ENCODE results near the gene PARVG.

PARVG gene

GRCh38 chr22:44218071-44218470 lies 37.3 kb downstream of the PARVG start:
- TF ChIP-seq, protein P1, sequence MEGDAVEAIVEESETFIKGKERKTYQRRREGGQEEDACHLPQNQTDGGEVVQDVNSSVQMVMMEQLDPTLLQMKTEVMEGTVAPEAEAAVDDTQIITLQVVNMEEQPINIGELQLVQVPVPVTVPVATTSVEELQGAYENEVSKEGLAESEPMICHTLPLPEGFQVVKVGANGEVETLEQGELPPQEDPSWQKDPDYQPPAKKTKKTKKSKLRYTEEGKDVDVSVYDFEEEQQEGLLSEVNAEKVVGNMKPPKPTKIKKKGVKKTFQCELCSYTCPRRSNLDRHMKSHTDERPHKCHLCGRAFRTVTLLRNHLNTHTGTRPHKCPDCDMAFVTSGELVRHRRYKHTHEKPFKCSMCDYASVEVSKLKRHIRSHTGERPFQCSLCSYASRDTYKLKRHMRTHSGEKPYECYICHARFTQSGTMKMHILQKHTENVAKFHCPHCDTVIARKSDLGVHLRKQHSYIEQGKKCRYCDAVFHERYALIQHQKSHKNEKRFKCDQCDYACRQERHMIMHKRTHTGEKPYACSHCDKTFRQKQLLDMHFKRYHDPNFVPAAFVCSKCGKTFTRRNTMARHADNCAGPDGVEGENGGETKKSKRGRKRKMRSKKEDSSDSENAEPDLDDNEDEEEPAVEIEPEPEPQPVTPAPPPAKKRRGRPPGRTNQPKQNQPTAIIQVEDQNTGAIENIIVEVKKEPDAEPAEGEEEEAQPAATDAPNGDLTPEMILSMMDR (IDR thresholded peaks at IDR 0.05; ENCODE audit: low read depth, low read length) = no peak
- no peak overlapping the region for H3K4me3 ChIP-seq (ENCODE audit: low read depth, low read length)

- no peak overlapping the region for H3K4me3 ChIP-seq (ENCODE audit: low read depth, low read length)
- TF ChIP-seq, protein P1 (IDR thresholded peaks at IDR 0.05; ENCODE audit: low read depth, low read length) = no peak
These were observed 38.6 kb downstream of the PARVG start for GRCh38 chr22:44219101-44219870.

GRCh38 chr22:44220727-44221680 lies 40.3 kb downstream of the PARVG start:
- TF ChIP-seq, protein P1 (IDR thresholded peaks at IDR 0.05; ENCODE audit: low read depth, low read length) = no peak
- no peak overlapping the region for H3K4me3 ChIP-seq (ENCODE audit: low read depth, low read length)

GRCh38 chr22:44221710-44222475 lies 41.2 kb downstream of the PARVG start:
- H3K4me3 ChIP-seq (ENCODE audit: low read depth, low read length) = no peak overlapping the region
- TF ChIP-seq, protein P1 (IDR thresholded peaks at IDR 0.05; ENCODE audit: low read depth, low read length) = no peak

GRCh38 chr22:44224166-44224565 lies 43.4 kb downstream of the PARVG start:
- no peak overlapping the region for H3K4me3 ChIP-seq (ENCODE audit: low read depth, low read length)
- TF ChIP-seq, protein P1 (IDR thresholded peaks at IDR 0.05; ENCODE audit: low read depth, low read length) = no peak

- H3K4me3 ChIP-seq (ENCODE audit: low read depth, low read length) = no peak overlapping the region
- TF ChIP-seq, protein P1 (IDR thresholded peaks at IDR 0.05; ENCODE audit: low read depth, low read length) = no peak
These were observed 44.5 kb downstream of the PARVG start for GRCh38 chr22:44225091-44225689.
